OCI-LY3 (cell line): Measurements from ENCODE around the gene EEF1AKMT2.

Experiments
- EZH2phosphoT487 ChIP-seq: fragments of 200-600 bp; shearing (Covaris generic); IDR thresholded peaks from 2 replicates; pipeline ENCODE4 v1.6.1; 2018; ENCODE audit warnings: antibody characterized with exemption, mixed run types, low read depth
- TF ChIP-seq, protein P1 (sequence below): fragments of 200-600, 300-600 bp; sonication (generic); IDR thresholded peaks from 2 replicates; pipeline ENCODE4 v1.5.1; 2014; ENCODE audit warnings: antibody characterized with exemption, low read length, low read depth

DNA sequence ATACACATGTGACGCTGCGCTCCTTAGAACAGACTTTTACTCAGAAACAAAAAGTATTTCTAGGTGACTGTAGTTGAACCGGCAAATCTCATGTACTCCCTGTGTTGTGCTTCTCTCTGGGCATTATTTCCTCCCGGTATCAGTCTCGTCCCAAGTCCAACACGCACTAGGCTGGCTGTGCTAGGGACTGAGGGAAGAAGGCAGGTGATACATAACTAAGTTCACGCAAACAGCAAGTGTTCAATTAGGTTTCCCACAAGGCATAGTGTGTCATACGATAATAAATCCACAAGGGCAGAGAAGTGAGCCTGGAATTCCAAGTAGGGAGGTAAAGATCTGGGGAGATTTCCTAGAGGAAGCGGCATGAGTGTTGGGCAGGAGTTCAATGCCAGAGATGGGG lies 67.9 kb downstream of the EEF1AKMT2 start:
- TF ChIP-seq, protein P1, sequence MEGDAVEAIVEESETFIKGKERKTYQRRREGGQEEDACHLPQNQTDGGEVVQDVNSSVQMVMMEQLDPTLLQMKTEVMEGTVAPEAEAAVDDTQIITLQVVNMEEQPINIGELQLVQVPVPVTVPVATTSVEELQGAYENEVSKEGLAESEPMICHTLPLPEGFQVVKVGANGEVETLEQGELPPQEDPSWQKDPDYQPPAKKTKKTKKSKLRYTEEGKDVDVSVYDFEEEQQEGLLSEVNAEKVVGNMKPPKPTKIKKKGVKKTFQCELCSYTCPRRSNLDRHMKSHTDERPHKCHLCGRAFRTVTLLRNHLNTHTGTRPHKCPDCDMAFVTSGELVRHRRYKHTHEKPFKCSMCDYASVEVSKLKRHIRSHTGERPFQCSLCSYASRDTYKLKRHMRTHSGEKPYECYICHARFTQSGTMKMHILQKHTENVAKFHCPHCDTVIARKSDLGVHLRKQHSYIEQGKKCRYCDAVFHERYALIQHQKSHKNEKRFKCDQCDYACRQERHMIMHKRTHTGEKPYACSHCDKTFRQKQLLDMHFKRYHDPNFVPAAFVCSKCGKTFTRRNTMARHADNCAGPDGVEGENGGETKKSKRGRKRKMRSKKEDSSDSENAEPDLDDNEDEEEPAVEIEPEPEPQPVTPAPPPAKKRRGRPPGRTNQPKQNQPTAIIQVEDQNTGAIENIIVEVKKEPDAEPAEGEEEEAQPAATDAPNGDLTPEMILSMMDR, result no peak
- TF ChIP-seq EZH2phosphoT487, result no peak
